Stimulated activated naive B cell treated with anti-CD40 and anti-IgM and Interleukin-4, amounts not matched to agents 10 μg/mL and 1 μg/mL and 100 μg/mL, for 72 hours (primary cell): Measurements from ENCODE around the gene MCCD1.

ENCODE experiments used
- ATAC-seq, 2 donors: fragments of 150-1000 bp; cut with Tn5 transposase; replicated peaks; 2 replicates each; pipeline ENCODE4 v1.10.0; 2021; ENCODE audit warnings: moderate library complexity in 1 of 2
- DNase-seq: peaks from one replicate; pipeline ENCODE4 v3.0.0; 2021
- H3K27ac Mint-ChIP-seq: one replicate; pipeline ENCODE4 v1.8.0; 2022; ENCODE audit warnings: mild to moderate bottlenecking, mixed read lengths
- H3K27me3 Mint-ChIP-seq, 2 donors: one replicate each; pipeline ENCODE4 v1.8.0; 2022; ENCODE audit warnings: mixed read lengths in 2 of 2
- H3K36me3 Mint-ChIP-seq, 2 donors: one replicate each; pipeline ENCODE4 v1.8.0; 2022; ENCODE audit warnings: mixed read lengths in 2 of 2, mild to moderate bottlenecking in 1 of 2
- H3K4me1 Mint-ChIP-seq, 2 donors: one replicate each; pipeline ENCODE4 v1.8.0; 2022; ENCODE audit warnings: mixed read lengths in 2 of 2, mild to moderate bottlenecking in 1 of 2
- H3K4me3 Mint-ChIP-seq, 2 donors: one replicate each; pipeline ENCODE4 v1.8.0; 2022; ENCODE audit warnings: mild to moderate bottlenecking in 2 of 2, mixed read lengths in 2 of 2, moderate library complexity in 1 of 2
- H3K9me3 Mint-ChIP-seq, 2 donors: one replicate each; pipeline ENCODE4 v1.8.0; 2022; ENCODE audit warnings: mixed read lengths in 2 of 2, mild to moderate bottlenecking in 1 of 2

Gene MCCD1

GRCh38 chr6:31576897-31577578 is 48.3 kb downstream of the MCCD1 start:
- Mint-ChIP-seq H3K27ac (peak overlapping the region; percentile 100), H3K27me3 (no peaks in the 10 kb centered on the region), H3K36me3 (peaks cover 43 to 63% of the 10 kb centered on the region in 2 donors), H3K4me3 (peak overlapping the region; percentile 90 to 100), H3K9me3 (no peaks in the 10 kb centered on the region), H3K4me1 (peaks cover 66 to 98% of the 10 kb centered on the region in 2 donors)
- ATAC-seq (no peak), DNase-seq (no peak)

GRCh38 chr6:31577579-31577966 is 48.8 kb downstream of the MCCD1 start:
- DNase-seq (no peak), ATAC-seq (no peak)
- peak overlapping the region; percentile 90 to 100 for H3K4me3 Mint-ChIP-seq
- H3K9me3 Mint-ChIP-seq, result no peaks in the 10 kb centered on the region
- H3K4me1 Mint-ChIP-seq, result peaks cover 69 to 98% of the 10 kb centered on the region in 2 donors
- H3K27ac Mint-ChIP-seq, result peak overlapping the region; percentile 100
- peaks cover 41 to 59% of the 10 kb centered on the region in 2 donors for H3K36me3 Mint-ChIP-seq
- no peaks in the 10 kb centered on the region for H3K27me3 Mint-ChIP-seq

GRCh38 chr6:31578184-31579118 is 49.7 kb downstream of the MCCD1 start:
- peaks cover 38 to 50% of the 10 kb centered on the region in 2 donors for H3K36me3 Mint-ChIP-seq
- no peak for DNase-seq
- peaks cover 66 to 95% of the 10 kb centered on the region in 2 donors for H3K4me1 Mint-ChIP-seq
- peak overlapping the region; percentile 49 for H3K27ac Mint-ChIP-seq
- no peaks in the 10 kb centered on the region for H3K27me3 Mint-ChIP-seq
- peak overlapping the region; percentile 41 to 68 for H3K4me3 Mint-ChIP-seq
- H3K9me3 Mint-ChIP-seq, result no peaks in the 10 kb centered on the region
- ATAC-seq, result no peak

DNA sequence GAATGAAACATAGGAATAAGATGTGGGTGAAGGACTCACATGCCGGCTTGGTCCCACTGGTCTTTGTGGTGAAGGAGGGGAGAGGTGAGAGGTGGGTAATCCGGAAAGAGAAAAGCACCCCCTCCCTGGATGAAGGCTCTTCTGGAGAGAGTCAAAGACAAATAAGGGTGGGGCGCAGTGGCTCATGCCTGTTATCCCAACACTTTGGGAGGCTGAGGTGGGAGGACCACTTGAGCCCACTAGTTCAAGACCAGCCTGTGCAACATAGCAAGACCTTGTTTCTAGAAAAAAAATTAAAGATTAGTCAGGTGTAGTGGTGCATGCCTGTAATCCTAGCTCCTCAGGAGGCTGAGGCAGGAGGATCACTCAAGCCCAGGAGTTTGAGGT is 50.4 kb downstream of the MCCD1 start:
- ATAC-seq (no peak), DNase-seq (no peak)
- Mint-ChIP-seq H3K4me1 (peaks cover 59 to 88% of the 10 kb centered on the region in 2 donors), H3K4me3 (peak overlapping the region in 1 of 2 donors; percentile 68), H3K27ac (peak overlapping the region; percentile 25), H3K36me3 (peaks cover 34 to 43% of the 10 kb centered on the region in 2 donors), H3K9me3 (no peaks in the 10 kb centered on the region), H3K27me3 (no peaks in the 10 kb centered on the region)
